B cell (primary cell): Measurements from ENCODE around the gene DDHD1.

Experiments
- CTCF ChIP-seq: fragments of 200-600 bp; IDR thresholded peaks from one replicate; pipeline ENCODE4 v1.8.0; 2022; ENCODE audit warnings: antibody characterized with exemption, mild to moderate bottlenecking
- EZH2 ChIP-seq: IDR thresholded peaks from 2 replicates; pipeline ENCODE4 v1.6.1; 2012; ENCODE audit warnings: borderline replicate concordance, low read depth, mild to moderate bottlenecking, moderate library complexity, low read length; ENCODE audit not compliant: insufficient read depth, poor library complexity, severe bottlenecking

- TF ChIP-seq CTCF, result no peak
- no peak for TF ChIP-seq EZH2
Measured at GRCh38 chr14:53128303-53129028, 24.7 kb downstream of the DDHD1 start.
